GM23338 (cell line): ENCODE measurements around the gene KCNH8. TPM values are rescaled to one million over a fixed set of nuclear protein-coding genes. Genes with fewer than 3 reads are reported as not detected.

Experiments used
- ATAC-seq: fragments of 200-7000 bp; cut with Tn5 transposase; 3 replicates; pipeline ENCODE4 v1.9.1; 2020
- DNase-seq: peaks from one replicate; pipeline ENCODE4 v3.0.0-alpha.2; 2015; ENCODE audit warnings: low spot score
- H2AFZ ChIP-seq: fragments of 200-600 bp; sonication (generic); 2 replicates; pipeline ENCODE4 v1.8.0; 2016; ENCODE audit warnings: antibody characterized with exemption, mild to moderate bottlenecking, moderate library complexity
- H3F3A ChIP-seq: fragments of 200-600 bp; sonication (generic); replicated peaks from 2 replicates; pipeline ENCODE4 v1.8.0; 2017; ENCODE audit warnings: antibody characterized with exemption, mixed run types, low read depth
- H3K27ac ChIP-seq: fragments of 200-600 bp; sonication (generic); 2 replicates; pipeline ENCODE4 v1.6.1; 2016; ENCODE audit warnings: low read depth
- H3K27me3 ChIP-seq: fragments of 200-600 bp; sonication (generic); 2 replicates; pipeline ENCODE4 v1.8.0; 2016; ENCODE audit warnings: mild to moderate bottlenecking, mixed run types, moderate library complexity; ENCODE audit not compliant: insufficient read depth
- H3K36me3 ChIP-seq: fragments of 200-600 bp; sonication (generic); 2 replicates; pipeline ENCODE4 v1.8.0; 2016; ENCODE audit warnings: mild to moderate bottlenecking; ENCODE audit not compliant: insufficient read depth
- H3K4me1 ChIP-seq: fragments of 200-600 bp; sonication (generic); 2 replicates; pipeline ENCODE4 v1.8.0; 2016; ENCODE audit warnings: mild to moderate bottlenecking, moderate library complexity; ENCODE audit not compliant: insufficient read depth
- H3K4me2 ChIP-seq: fragments of 200-600 bp; sonication (generic); 2 replicates; pipeline ENCODE4 v1.7.1; 2017; ENCODE audit warnings: mixed run types
- H3K4me3 ChIP-seq: fragments of 200-600 bp; sonication (generic); 2 replicates; pipeline ENCODE4 v1.6.1; 2016; ENCODE audit warnings: mixed run types
- H3K79me2 ChIP-seq: fragments of 200-600 bp; sonication (generic); replicated peaks from 2 replicates; pipeline ENCODE4 v1.8.0; 2017; ENCODE audit warnings: mild to moderate bottlenecking; ENCODE audit not compliant: insufficient read depth
- H3K9me2 ChIP-seq: fragments of 200-600 bp; sonication (generic); 2 replicates; pipeline ENCODE4 v1.8.0; 2017; ENCODE audit not compliant: insufficient read depth
- H4K20me1 ChIP-seq: fragments of 200-600 bp; sonication (generic); replicated peaks from 2 replicates; pipeline ENCODE4 v1.8.0; 2017; ENCODE audit warnings: mild to moderate bottlenecking; ENCODE audit not compliant: insufficient read depth
- H3K27ac Mint-ChIP-seq: 2 replicates; pipeline ENCODE4 v1.8.0; 2020; ENCODE audit warnings: inconsistent platforms, mild to moderate bottlenecking, moderate library complexity, mixed read lengths
- H3K27me3 Mint-ChIP-seq: 3 replicates; pipeline ENCODE4 v1.8.0; 2022; ENCODE audit warnings: low read depth, mild to moderate bottlenecking, moderate library complexity, mixed read lengths, inconsistent platforms; ENCODE audit not compliant: insufficient read depth, poor library complexity
- H3K36me3 Mint-ChIP-seq: 3 replicates; pipeline ENCODE4 v1.8.0; 2021; ENCODE audit warnings: low read depth, mild to moderate bottlenecking, inconsistent platforms, moderate library complexity, mixed read lengths
- H3K4me1 Mint-ChIP-seq: 3 replicates; pipeline ENCODE4 v1.8.0; 2020; ENCODE audit warnings: mild to moderate bottlenecking, inconsistent platforms, mixed read lengths
- H3K4me3 Mint-ChIP-seq: 3 replicates; pipeline ENCODE4 v1.8.0; 2021; ENCODE audit warnings: moderate library complexity, mild to moderate bottlenecking, inconsistent platforms, mixed read lengths
- H3K9me3 Mint-ChIP-seq: 3 replicates; pipeline ENCODE4 v1.8.0; 2020; ENCODE audit warnings: moderate library complexity, mild to moderate bottlenecking, inconsistent platforms, mixed read lengths
- CREB1 ChIP-seq: fragments of 250-450 bp; sonication (Bioruptor Pico); IDR thresholded peaks from 2 replicates; pipeline ENCODE4 v1.5.0; 2020; ENCODE audit warnings: low read depth, mild to moderate bottlenecking, moderate library complexity
- CTCF ChIP-seq, 2 experiments: fragments of 200-600 bp in 1 of 2; sonication (generic) in 1 of 2; conservative IDR thresholded peaks; 2 replicates each; pipeline versions ENCODE4 v1.5.1 to v1.6.1; 2016 to 2017; ENCODE audit warnings: antibody characterized with exemption in 2 of 2, low read depth in 2 of 2, mild to moderate bottlenecking in 2 of 2, moderate library complexity in 1 of 2
- ETS1 ChIP-seq: IDR thresholded peaks from 2 replicates; pipeline ENCODE4 v1.6.1; 2016; ENCODE audit warnings: antibody characterized with exemption
- EZH2 ChIP-seq: fragments of 200-600 bp; sonication (generic); IDR thresholded peaks from one replicate; pipeline ENCODE4 v1.8.0; 2017; ENCODE audit warnings: antibody characterized with exemption, mild to moderate bottlenecking, low read depth; ENCODE audit not compliant: unreplicated experiment
- EZH2phosphoT487 ChIP-seq: fragments of 200-600 bp; sonication (generic); IDR thresholded peaks from one replicate; pipeline ENCODE4 v1.8.1; 2018; ENCODE audit warnings: antibody characterized with exemption; ENCODE audit not compliant: unreplicated experiment
- JUNB ChIP-seq: IDR thresholded peaks from one replicate; pipeline ENCODE4 v1.6.1; 2016; ENCODE audit warnings: antibody characterized with exemption; ENCODE audit not compliant: unreplicated experiment
- NANOG ChIP-seq: IDR thresholded peaks from 2 replicates; pipeline ENCODE4 v1.6.1; 2016; ENCODE audit warnings: antibody characterized with exemption, borderline replicate concordance
- POLR2AphosphoS5 ChIP-seq: IDR thresholded peaks from 2 replicates; pipeline ENCODE4 v1.6.1; 2016; ENCODE audit warnings: antibody characterized with exemption, low read depth
- REST ChIP-seq: IDR thresholded peaks from one replicate; pipeline ENCODE4 v1.6.1; 2018; ENCODE audit warnings: antibody characterized with exemption; ENCODE audit not compliant: unreplicated experiment
- STAT1 ChIP-seq: IDR thresholded peaks from one replicate; pipeline ENCODE4 v1.6.1; 2016; ENCODE audit warnings: antibody characterized with exemption; ENCODE audit not compliant: unreplicated experiment
- ZNF114 ChIP-seq: fragments of 250-450 bp; sonication (Bioruptor Pico); IDR thresholded peaks from 2 replicates; pipeline ENCODE4 v1.5.0; 2020; ENCODE audit warnings: mild to moderate bottlenecking, moderate library complexity
- ZNF331 ChIP-seq: fragments of 250-450 bp; sonication (Bioruptor Pico); IDR thresholded peaks from 2 replicates; pipeline ENCODE4 v1.5.0; 2020; ENCODE audit warnings: low read depth, mild to moderate bottlenecking, moderate library complexity
- ZNF462 ChIP-seq: fragments of 250-450 bp; sonication (Bioruptor Pico); IDR thresholded peaks from 2 replicates; pipeline ENCODE4 v1.5.0; 2020; ENCODE audit warnings: mild to moderate bottlenecking, moderate library complexity
- polyA plus RNA-seq: library from polyadenylated mRNA; unstranded; fragments of >200 nt; fragmentation: Nextera tagmentation; extraction: Ambion mirVana; gene quantifications from 2 replicates; pipeline ENCODE4 v1.2.1, GENCODE V29; 2016
- total RNA-seq: library from RNA; depleted of rRNA; stranded (reverse); fragments of >200 nt; shearing (Covaris generic); gene quantifications from 2 replicates; pipeline ENCODE4 v1.2.3, GENCODE V29; 2014

Gene KCNH8
- total and polyA plus RNA-seq, 2 experiments from 2014 or later = 1.3 to 3.4 TPM

GRCh38 chr3:19114461-19114860 lies 33.8 kb upstream of the KCNH8 start:
- peaks cover 2% of the 10 kb centered on the region for H3K27me3 Mint-ChIP-seq
- H3K27me3 ChIP-seq = no peaks in the 10 kb centered on the region
- TF ChIP-seq ZNF462 (CRISPR knock-in tag) (no peak), POLR2AphosphoS5 (no peak), ETS1 (no peak), JUNB (no peak), EZH2 (no peak), CREB1 (CRISPR knock-in tag) (no peak), EZH2phosphoT487 (no peak), ZNF114 (CRISPR knock-in tag) (no peak), CTCF (conservative IDR thresholded peaks at IDR 0.05; ENCODE audit: low read depth in 2 of 2) (no peak), ZNF331 (CRISPR knock-in tag) (no peak), REST (no peak), STAT1 (no peak), NANOG (no peak)

More at GRCh38 chr3:19114461-19114860, 33.8 kb upstream of the KCNH8 start:
- Mint-ChIP-seq H3K4me1 (peaks cover 2% of the 10 kb centered on the region; the same call in 1 of the 3 replicates), H3K4me3 (no peak overlapping the region), H3K27ac (no peak overlapping the region), H3K9me3 (peaks cover 2% of the 10 kb centered on the region; the same call in 2 of the 3 replicates), H3K36me3 (peaks cover 2% of the 10 kb centered on the region; the same call in 1 of the 3 replicates)
- DNase-seq (no peak), ATAC-seq (no peak)
- no peak overlapping the region for H3K4me3 ChIP-seq
- no peaks in the 10 kb centered on the region for H3K36me3 ChIP-seq
- no peak overlapping the region for H2AFZ ChIP-seq
- H3K4me2 ChIP-seq = no peak overlapping the region
- no peaks in the 10 kb centered on the region for H3K79me2 ChIP-seq
- H3F3A ChIP-seq = no peaks in the 10 kb centered on the region
- peaks cover 9% of the 10 kb centered on the region for H3K9me2 ChIP-seq
- H4K20me1 ChIP-seq = no peaks in the 10 kb centered on the region
- H3K27ac ChIP-seq = no peak overlapping the region
- no peaks in the 10 kb centered on the region for H3K4me1 ChIP-seq
